ENCODE measurements around the gene NOP10.

The NOP10 gene

DNA sequence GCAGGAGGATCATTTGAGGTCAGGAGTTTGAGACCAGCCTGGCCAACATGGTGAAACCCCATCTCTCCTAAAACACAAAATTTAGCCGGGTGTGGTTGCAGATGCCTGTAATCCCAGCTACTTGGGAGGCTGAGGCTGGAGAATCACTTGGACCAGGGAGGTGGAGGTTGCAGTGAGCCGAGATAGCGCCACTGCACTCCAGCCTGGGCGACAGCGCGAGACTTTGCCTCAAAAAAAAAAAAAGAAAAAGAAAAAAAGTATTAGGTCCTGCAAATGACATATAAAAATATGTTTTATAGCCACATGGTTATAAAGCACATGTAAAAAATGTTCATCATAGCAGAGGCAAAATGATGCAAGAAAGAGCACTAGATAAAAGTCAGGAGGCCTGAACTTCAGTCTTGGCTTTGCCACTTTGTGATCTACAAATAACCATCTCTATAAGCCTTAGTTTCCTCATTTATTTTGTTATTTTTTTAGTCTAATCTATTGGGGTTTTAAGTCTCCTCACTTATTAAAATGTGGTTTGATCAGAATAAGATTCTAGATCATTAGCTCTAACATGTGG lies 10.3 kb downstream of the NOP10 start:
- DNase-seq (ENCODE audit: low read depth in 2 of 2, low spot score in 1 of 2): no peak

DNA sequence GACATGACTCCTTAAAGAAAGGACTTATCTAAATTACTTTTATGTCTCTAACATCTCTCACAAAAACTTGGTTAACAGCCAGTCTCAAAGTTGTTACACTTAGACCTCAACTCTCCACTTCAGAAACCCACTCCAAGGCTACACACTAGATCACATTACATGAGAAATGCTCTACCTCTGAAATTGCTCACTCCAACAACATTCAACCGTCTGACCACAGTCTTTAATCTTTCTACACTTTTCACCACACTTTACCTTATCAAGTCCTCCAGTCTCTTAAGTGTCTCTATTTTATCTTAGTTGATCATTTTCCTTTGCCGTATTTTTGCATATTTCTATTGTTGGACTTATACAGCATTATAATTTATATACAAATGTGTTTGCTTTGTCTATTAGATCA lies 11.1 kb downstream of the NOP10 start:
- no peak for DNase-seq (ENCODE audit: low read depth in 2 of 2, low spot score in 1 of 2)

DNA sequence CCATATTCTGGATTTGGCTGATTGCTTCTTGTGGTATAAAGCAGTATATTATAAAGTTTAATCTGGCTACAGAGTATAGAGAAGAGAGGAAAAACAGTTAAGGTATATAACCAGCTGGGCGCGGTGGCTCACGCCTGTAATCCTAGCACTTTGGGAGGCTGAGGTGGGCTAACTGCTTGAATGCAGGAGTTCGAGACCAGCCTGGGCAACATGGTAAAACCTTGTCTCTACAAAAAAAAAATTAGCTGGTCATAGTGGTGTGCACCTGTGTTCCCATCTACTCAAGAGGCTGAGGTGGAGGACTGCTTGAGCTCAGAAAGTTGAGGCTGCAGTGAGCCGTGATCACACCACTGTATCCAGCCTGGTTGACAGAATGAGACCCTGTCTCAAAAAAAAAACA lies 12.7 kb downstream of the NOP10 start:
- DNase-seq (ENCODE audit: low read depth in 2 of 2, low spot score in 1 of 2): no peak

DNA sequence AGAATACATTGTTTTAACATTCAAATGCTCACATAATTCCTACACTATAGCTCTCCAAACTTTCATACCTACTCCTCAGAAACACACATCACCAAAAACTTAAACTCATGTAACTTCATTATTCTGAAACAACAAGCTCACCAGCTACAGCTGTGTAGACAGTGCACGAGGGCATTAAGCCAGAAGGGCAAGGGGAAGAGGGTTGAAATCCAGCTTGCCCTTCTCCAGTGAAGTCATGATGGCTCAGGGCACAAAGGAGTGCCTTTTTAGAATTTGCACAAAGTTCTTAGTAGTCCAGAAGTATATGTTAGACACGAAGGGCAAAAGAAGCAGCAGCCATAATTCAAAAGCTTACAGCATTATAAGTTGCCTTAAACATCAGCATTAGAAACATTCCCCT lies 13.9 kb downstream of the NOP10 start:
- no peak for DNase-seq (ENCODE audit: low read depth in 2 of 2, low spot score in 1 of 2)

DNA sequence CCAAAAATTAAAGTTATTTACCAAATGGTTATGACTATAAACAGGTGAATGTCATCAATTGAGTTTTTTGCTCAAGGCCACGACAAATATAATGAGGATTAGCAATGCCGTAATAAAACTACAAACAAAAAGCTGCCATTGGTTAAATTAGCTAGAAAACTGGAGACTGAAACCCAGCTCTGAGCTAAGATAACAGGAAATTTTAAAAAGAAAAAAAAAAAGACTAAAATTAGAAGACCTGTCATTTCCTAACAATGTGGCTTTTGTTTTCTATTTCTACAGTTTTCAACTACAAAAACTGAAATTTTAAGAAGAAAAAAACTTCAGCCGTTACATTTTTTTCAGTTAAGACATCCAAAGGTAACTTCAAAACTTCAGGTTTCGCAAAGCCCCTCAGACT lies 15.0 kb downstream of the NOP10 start:
- DNase-seq (ENCODE audit: low read depth in 2 of 2, low spot score in 1 of 2): no peak

DNA sequence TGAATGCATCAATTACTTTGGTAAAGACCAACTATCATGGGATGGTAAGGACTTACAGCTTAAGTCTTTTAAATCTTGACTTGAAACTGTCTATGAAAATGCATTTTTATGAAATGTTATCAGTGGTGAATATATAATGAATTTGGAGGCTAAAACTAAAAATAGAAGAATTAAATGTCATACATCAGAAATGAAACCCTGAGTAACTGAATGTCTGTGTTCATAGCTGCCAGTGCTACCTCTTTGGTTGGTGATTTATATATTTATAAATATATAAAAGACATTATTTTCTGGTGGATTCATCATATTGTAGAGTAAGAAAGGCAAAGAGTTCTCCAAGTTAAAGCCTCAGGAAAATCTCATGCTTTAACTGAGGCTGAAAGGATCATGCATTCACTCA lies 17.6 kb downstream of the NOP10 start:
- DNase-seq (ENCODE audit: low read depth in 2 of 2, low spot score in 1 of 2): no peak

DNA sequence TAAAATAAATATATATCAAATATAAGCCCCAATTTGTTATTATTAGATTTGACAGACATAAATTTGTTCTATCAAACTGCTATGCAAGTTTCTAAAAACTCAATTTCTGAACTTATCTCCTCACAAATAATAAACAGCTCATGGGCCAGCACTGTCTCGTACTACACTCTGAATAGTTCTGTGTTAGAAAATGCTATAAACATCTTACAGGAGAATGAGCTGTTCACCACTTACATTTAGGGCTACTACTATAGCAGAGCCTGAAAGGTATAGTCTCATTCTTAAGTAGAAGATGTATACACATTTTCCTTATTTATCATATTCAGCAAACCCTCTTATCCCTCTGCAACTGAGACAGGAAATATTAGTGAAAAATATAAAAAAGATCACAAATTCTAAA lies 18.0 kb downstream of the NOP10 start:
- DNase-seq (ENCODE audit: low read depth in 2 of 2, low spot score in 1 of 2): no peak

DNA sequence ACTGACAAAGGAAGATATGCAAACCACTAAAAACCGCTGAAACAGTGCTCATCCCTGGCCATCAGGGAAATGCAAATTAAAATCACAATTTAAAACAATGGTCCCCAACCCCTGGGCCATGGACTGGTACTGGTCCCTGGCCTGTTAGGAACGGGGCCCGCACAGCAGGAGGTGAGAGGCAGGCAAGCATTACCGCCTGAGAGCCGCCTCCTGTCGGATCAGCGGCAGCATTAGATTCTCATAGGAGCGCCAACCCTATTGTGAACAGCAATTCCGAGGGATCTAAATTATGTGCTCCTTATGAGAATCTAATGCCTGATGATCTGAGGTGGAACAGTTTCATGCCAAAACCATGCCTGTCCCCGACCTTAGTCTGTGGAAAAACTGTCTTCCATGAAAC lies 19.7 kb downstream of the NOP10 start:
- no peak for DNase-seq (ENCODE audit: low read depth in 2 of 2, low spot score in 1 of 2)

DNA sequence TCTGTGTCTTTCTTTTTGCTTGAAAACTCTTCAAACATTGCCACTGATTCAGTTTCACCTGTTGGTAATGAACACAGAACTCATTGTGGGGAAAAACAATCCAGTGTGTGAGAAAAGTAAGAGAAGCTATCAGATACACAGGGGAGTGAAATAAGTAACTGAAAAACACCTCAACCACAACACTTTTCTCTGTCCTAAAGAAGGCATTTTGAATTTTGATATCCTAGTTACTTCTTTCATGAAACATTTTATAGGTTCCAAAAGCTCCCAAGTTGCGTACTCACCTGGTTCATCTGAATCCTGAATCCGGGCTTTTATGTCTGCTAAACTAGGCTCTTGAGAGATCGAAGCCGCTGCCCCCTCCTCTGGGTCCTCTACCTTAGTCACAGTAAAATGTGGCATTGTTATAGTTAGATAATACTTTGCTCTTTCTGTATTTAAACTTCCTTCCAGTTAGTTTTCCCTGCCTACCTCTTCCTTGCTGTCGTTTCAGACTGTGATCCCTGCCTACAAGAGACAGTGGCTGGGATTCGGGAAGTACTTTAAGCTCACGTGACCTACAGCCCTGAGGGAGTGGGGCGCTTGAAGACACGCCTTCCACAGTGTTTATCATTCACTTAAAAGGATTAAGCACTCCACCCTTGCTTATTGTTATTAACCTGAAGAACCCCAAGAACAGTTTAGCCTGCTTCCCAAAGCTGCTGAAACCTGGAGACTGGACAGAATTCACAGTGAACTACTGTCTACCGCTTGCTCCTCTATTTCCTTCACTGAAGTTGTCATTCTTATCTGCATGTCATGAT lies 24.5 kb downstream of the NOP10 start:
- DNase-seq (ENCODE audit: low read depth in 2 of 2, low spot score in 1 of 2): no peak

DNA sequence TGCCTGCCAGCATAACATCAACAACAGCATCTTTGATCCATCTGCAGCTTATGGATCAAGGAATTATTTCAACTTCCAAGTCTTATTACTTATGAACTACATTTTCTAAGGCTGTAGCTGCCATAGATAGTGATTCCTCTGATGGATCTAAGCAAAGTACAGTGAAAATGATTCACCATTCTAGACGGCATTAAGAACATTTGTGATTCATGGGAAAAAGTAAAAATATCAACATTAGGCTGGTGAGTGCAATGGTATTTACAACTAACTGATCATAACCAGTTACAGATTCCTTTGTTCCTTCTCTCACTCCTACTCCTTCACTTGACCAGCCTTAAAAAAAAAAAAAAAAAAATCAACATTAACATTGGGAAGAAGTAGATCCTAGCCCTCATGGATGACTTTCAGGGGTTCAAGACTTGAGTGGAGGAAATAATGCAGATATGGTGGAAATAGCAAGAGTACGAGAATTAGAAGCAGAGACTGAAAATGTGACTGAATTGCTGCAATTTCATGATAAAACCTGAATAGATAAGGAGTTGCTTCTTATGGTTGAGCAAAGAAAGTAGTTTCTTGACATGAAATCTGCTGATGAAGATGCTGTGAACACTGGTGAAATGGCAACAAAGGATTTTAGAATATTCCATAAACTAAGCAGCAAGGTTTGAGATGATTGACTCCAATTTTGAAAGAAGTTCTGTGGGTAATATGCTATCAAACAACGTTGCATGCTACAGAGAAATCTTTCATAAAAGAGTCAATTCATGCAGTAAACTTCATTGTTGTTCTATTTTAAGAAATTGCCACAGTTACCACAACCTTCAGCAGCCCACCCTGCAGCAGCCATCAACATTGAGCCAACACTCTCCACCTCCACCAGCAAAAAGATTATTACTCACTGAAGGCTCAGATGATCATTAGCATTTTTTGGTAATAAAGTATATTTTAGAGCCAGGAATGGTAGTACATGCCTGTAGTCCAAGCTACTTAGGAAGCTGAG lies 28.1 kb downstream of the NOP10 start:
- no peak for DNase-seq (ENCODE audit: low read depth in 2 of 2, low spot score in 1 of 2)

DNA sequence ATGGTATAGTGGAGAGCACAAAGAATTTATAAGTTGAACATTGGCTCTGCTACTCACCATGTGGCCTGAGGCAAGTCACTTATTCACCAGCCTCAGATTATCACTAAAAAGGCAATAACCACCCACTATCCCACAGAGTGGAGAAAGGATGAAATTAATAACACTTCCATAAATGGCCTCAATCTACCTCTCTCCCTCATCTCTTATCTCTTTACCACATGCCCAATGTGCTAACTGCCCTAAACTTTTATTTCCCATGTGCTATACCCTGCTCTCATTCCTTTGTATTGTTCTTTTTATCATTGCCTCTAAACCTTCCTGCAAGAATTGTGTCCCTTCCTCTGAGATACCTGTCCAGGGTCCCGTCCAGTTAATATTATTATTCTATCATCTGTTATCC lies 31.4 kb downstream of the NOP10 start:
- no peak for DNase-seq (ENCODE audit: low read depth in 2 of 2, low spot score in 1 of 2)

DNA sequence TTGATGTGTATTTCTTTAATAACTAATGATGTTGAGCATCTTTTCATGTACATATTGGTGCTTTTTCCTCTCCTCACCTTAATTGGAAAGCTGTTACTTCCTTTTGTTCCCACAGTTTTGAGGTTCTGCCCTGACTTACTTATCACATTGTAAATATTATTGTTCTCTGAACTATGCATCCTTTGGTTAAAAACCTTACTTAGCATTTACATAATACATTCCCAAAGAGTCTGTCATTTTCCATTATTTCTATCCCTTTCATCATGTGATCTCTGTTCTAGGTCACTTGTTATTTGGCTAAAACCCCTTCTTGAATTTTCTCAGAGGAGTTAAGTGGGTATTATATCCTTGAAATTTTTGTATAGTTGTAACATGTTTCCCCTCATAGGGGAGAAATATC lies 38.3 kb downstream of the NOP10 start:
- no peak for DNase-seq (ENCODE audit: low read depth in 2 of 2, low spot score in 1 of 2)

DNA sequence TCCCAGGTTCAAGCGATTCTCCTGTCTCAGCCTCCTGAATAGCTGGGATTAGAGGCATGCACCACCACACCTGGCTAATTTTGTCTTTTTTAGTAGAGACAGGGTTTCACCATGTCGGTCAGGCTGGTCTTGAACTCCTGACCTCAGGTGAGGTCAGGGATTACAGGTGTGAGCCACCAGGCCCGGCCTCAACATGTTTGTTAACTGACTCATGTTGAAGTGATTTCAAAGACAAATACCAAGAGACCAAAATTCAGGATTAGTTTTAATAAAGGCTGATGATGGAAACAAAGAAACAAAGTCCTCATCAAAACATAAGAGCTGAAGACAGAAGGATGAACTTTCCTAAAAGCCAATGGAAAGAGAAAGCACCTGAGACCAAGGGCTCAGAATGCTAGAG lies 41.9 kb downstream of the NOP10 start:
- DNase-seq (ENCODE audit: low read depth in 2 of 2, low spot score in 1 of 2): no peak

DNA sequence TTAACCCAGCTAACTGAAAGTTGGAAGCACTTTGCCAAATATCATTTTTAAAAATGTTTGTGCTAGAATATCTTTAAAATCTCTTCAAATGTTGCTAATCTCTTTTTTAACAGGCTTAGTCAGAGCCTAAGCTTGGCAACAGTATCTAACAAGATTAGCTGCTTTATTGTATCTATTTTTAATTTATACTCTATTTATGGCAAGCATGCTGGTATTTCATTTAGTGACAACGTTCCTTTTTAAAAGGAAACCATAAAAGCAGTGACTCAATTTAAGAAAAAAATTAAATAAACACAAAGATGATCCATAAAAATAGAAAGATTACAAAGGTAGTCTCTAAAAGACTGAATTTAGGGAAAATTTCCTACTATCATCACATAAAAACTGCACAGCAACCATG lies 45.9 kb downstream of the NOP10 start:
- no peak for DNase-seq (ENCODE audit: low read depth in 2 of 2, low spot score in 1 of 2)

DNA sequence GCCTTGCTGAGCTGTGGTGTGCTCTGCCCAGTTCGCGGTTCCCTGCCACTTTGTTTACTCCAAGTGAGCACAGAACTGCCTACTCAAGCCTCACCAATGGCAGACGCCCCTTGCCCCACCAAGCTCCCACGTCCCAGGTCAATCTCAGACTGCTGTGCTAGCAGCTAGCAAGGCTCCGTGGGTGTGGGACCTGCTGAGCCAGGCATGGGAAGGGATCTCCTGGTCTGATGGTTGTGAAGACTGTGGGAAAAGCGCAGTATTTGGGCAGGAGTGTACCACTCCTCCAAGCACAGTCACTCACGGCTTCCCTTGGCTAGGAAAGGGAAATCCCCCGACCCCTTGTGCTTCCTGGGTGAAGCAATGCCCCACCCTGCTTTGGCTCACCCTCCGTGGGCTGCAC lies 50.3 kb downstream of the NOP10 start:
- DNase-seq (ENCODE audit: low read depth in 2 of 2, low spot score in 1 of 2): no peak
